AG09309 (cell line): ENCODE data around the gene MYO7B.

ENCODE experiments used
- DNase-seq: peaks from one replicate; pipeline ENCODE4 v3.0.0-alpha.2; 2010; ENCODE audit warnings: low read depth
- H3K4me3 ChIP-seq: 2 replicates; pipeline ENCODE4 v1.5.1; 2011; ENCODE audit warnings: mild to moderate bottlenecking, low read depth, low read length, moderate library complexity; ENCODE audit not compliant: control insufficient read depth
- TF ChIP-seq, protein P1 (sequence below): IDR thresholded peaks from 2 replicates; pipeline ENCODE4 v1.5.1; 2011; ENCODE audit warnings: mild to moderate bottlenecking, low read depth, low read length, inconsistent platforms; ENCODE audit not compliant: insufficient read depth, control insufficient read depth; ENCODE audit errors: missing control alignments

The MYO7B gene

GRCh38 chr2:127589841-127590240 lies 54.4 kb downstream of the MYO7B start:
- TF ChIP-seq, protein P1, sequence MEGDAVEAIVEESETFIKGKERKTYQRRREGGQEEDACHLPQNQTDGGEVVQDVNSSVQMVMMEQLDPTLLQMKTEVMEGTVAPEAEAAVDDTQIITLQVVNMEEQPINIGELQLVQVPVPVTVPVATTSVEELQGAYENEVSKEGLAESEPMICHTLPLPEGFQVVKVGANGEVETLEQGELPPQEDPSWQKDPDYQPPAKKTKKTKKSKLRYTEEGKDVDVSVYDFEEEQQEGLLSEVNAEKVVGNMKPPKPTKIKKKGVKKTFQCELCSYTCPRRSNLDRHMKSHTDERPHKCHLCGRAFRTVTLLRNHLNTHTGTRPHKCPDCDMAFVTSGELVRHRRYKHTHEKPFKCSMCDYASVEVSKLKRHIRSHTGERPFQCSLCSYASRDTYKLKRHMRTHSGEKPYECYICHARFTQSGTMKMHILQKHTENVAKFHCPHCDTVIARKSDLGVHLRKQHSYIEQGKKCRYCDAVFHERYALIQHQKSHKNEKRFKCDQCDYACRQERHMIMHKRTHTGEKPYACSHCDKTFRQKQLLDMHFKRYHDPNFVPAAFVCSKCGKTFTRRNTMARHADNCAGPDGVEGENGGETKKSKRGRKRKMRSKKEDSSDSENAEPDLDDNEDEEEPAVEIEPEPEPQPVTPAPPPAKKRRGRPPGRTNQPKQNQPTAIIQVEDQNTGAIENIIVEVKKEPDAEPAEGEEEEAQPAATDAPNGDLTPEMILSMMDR = no peak
- no peak overlapping the region for H3K4me3 ChIP-seq
- no peak for DNase-seq

DNA sequence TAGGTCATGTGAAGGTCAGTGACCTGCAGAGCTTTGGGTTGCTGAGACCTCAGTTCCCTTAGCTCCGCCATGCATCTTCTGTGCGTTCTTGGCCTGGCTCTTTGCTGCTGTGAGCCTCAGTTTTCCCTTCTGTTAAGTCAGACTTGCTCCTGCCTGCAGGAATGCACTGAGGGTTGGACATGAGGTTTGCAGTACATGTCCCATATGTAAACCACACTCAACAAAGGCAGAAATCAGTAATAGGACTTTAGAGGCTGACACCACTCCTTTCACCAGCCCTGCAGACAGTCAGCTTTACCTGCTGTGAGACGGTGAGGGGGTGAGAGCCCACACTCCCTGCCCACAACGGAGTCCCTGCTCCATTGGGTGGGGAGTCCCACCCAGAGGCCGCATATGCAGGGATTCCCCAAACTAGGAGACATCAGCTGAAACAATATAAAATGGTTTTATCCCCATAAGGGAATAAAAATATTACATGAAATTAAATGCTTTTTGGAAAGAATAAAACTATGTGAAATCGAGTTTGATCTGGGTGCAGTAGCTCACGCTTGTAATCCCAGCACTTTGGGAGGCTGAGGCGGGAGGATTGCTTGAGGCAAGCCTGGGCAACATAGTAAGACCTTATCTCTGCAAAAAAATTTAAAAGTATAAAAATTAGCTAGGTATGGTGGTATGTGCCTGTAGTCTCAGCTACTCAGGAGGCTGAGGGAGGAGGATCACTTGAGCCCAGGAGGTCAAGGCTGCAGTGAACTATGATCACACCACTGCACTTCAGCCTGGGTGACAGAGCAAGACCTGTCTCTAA lies 55.1 kb downstream of the MYO7B start:
- no peak for DNase-seq
- TF ChIP-seq, protein P1 = no peak
- H3K4me3 ChIP-seq = no peak overlapping the region

DNA sequence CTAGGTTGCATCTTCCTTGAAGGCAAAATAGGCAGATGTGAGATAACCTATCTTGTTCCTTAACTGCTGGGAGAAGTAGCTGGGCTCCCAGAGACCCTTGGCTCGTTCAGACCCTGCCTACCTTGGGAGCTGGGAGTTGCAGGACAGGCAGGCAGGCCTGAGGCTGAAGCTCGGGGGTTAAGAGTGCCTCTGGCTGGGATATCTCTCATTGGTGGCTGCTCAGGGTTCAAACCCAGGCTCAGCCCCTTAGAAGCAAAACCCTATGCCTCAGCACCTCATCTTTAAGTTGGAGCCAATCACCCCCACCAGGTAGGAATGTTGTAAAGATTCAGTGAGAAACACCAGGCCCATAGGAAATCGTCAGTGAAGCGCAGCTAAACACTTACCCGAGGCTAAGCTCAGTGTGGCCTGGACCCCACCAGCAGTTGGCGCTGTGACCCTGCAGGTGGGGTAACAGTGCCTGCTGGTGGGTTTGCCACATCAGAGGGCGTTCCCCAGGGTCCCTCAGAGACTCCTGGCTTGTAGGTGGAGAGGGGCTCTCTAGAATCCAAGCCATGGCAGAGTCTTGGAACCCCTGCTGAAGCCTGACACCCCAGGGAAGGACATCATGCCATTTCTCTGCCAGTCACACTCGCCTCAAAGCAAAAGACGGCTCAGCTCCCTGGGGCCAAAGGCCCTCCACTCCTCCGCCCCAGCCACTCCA lies 55.9 kb downstream of the MYO7B start:
- TF ChIP-seq, protein P1 = peak; percentile 99
- H3K4me3 ChIP-seq = no peak overlapping the region
- DNase-seq = no peak

GRCh38 chr2:127592761-127593227 lies 57.3 kb downstream of the MYO7B start:
- TF ChIP-seq, protein P1 = no peak
- H3K4me3 ChIP-seq = no peak overlapping the region
- DNase-seq = no peak

- TF ChIP-seq, protein P1 = no peak
- no peak overlapping the region for H3K4me3 ChIP-seq
- DNase-seq = no peak
These were observed 58.0 kb downstream of the MYO7B start for GRCh38 chr2:127593228-127594115.

DNA sequence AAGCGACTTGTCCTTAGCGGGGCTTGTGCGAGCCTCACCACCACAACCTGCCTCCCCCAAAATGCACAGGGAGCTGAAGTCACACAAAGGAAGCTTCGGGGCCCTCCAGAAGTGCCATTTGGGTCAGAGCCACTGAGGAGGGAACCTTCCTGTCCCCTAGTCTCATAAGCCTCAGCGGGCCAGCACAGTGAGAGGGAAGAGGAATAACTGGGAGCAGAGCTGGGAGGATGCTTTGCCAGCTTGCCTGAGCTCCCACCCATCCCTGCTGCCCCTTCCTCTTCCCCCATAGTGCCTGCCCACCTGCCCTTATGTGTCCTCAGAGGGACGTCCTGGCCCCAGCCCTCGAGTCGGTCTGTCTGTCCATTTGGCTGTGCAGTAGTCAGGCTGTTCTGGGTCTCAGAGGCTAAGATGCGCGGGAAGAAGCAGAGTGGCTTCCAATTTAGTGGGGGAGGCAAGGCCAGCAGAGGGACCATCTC lies 58.7 kb downstream of the MYO7B start:
- H3K4me3 ChIP-seq = no peak overlapping the region
- no peak for DNase-seq
- TF ChIP-seq, protein P1 = no peak
